IgD-negative memory B cell (primary cell): ENCODE measurements around the gene HOXD12. TPM values are rescaled to one million over a fixed set of nuclear protein-coding genes. Genes with fewer than 3 reads are reported as not detected.

ENCODE experiments used
- H3K27ac Mint-ChIP-seq, 3 donors: one replicate each; pipeline ENCODE4 v1.8.0; 2020 to 2022; ENCODE audit warnings: mild to moderate bottlenecking in 3 of 3, mixed read lengths in 3 of 3, moderate library complexity in 1 of 3
- H3K27me3 Mint-ChIP-seq: one replicate; pipeline ENCODE4 v1.8.0; 2021; ENCODE audit warnings: mixed read lengths
- H3K36me3 Mint-ChIP-seq: one replicate; pipeline ENCODE4 v1.8.0; 2020; ENCODE audit warnings: mild to moderate bottlenecking, mixed read lengths
- H3K4me1 Mint-ChIP-seq, 3 donors: one replicate each; pipeline ENCODE4 v1.8.0; 2020 to 2022; ENCODE audit warnings: mixed read lengths in 3 of 3, mild to moderate bottlenecking in 1 of 3
- H3K4me3 Mint-ChIP-seq, 4 donors: one replicate each; pipeline ENCODE4 v1.8.0; 2020 to 2022; ENCODE audit warnings: mild to moderate bottlenecking in 4 of 4, mixed read lengths in 4 of 4, moderate library complexity in 3 of 4
- H3K9me3 Mint-ChIP-seq, 3 donors: one replicate each; pipeline ENCODE4 v1.8.0; 2020 to 2021; ENCODE audit warnings: mixed read lengths in 3 of 3, mild to moderate bottlenecking in 1 of 3
- polyA plus RNA-seq: library from polyadenylated mRNA; unstranded; fragments of 300-500 nt; fragmentation: Illumina TruSeq; gene quantifications from one replicate; pipeline ENCODE4 v1.2.3, GENCODE V29; 2021

The HOXD12 gene
- polyA plus RNA-seq, 1 donor from 2014 or later, result not detected

DNA sequence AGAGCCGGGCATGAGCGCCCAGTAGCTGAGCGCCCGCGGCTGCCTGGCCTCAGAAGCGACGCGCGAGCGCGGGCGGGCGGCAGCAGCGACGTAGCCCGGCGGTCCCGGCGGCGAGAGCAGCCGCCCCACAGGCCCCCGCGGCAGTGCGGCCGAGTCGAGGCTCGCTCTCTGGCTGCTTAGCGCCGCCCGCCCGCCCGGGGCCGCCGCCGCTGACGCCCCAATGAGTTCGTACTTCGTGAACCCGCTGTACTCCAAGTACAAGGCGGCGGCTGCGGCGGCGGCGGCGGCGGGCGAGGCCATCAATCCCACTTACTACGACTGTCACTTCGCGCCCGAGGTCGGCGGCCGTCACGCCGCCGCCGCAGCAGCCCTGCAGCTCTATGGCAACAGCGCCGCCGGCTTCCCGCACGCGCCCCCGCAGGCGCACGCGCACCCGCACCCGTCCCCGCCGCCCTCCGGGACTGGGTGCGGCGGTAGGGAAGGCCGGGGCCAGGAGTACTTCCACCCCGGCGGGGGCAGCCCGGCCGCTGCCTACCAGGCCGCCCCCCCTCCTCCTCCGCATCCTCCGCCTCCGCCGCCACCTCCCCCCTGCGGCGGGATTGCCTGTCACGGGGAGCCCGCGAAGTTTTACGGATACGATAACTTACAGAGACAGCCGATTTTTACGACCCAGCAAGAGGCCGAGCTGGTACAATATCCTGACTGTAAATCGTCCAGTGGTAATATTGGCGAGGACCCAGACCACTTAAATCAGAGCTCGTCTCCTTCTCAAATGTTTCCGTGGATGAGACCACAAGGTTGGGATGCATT is 30.8 kb downstream of the HOXD12 start:
- Mint-ChIP-seq H3K27me3 (peaks cover 78% of the 10 kb centered on the region), H3K4me1 (peaks cover 7 to 19% (median 9%) of the 10 kb centered on the region in 3 donors), H3K27ac (peak overlapping the region; percentile 76 to 97 (median 90)), H3K4me3 (peak overlapping the region; percentile 16 to 82 (median 72)), H3K9me3 (peaks cover 0 to 5% (median 0%) of the 10 kb centered on the region in 3 donors), H3K36me3 (no peaks in the 10 kb centered on the region)

DNA sequence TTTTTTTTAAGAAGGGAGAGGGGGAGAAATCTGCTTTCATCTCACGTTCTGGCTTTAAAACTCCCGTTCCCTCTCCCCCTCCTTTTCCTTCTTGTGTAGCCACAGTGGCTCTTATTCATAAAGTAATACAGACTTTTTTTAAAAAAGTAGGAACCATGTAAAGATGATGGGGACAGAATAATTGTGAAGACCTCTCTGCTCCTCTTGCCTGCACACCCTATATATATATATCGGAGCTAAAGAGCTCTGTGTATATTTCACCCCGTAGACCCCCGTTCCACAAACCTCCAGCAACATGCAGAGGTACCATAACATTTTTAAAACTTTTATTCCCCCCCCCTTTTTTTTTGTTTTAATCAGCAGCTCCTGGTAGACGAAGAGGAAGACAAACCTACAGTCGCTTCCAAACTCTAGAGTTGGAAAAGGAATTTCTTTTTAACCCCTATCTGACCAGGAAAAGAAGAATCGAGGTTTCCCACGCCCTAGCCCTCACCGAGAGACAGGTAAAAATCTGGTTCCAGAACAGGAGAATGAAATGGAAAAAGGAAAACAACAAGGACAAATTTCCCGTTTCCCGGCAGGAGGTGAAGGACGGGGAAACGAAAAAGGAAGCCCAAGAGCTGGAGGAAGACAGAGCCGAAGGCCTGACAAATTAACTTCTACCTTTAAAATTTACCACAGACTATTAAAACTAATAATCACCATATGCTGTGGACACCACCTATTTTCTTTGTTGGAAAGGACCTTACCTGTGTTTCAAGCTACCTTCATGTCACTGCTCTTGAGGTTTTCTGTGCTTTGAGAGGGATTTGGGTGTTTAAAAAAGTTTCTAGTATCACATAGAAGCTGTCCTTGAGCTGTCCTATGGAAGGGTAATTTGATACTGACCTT is 31.6 kb downstream of the HOXD12 start:
- Mint-ChIP-seq H3K4me3 (peak overlapping the region; percentile 16 to 82 (median 72)), H3K27me3 (peaks cover 78% of the 10 kb centered on the region), H3K27ac (peak overlapping the region; percentile 76 to 97 (median 90)), H3K36me3 (no peaks in the 10 kb centered on the region), H3K9me3 (peaks cover 0 to 5% (median 0%) of the 10 kb centered on the region in 3 donors), H3K4me1 (peaks cover 12 to 21% (median 14%) of the 10 kb centered on the region in 3 donors)

DNA sequence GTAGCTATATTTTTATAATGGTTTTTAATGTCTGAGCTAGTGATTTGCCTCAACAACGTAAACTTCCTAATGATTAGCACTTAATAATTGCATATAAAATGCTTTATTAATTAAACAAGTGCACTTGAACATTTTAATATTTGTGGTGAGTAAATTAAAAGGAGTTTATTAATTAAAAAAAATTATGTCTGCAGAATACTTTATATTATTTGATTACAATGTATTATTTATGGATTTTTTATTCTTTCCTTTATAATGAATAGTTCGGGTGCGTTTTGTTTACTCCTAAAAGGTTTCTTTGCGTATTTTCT is 32.2 kb downstream of the HOXD12 start:
- no peaks in the 10 kb centered on the region for H3K36me3 Mint-ChIP-seq
- peaks cover 13 to 21% (median 15%) of the 10 kb centered on the region in 3 donors for H3K4me1 Mint-ChIP-seq
- H3K9me3 Mint-ChIP-seq, result peaks cover 0 to 5% (median 0%) of the 10 kb centered on the region in 3 donors
- H3K4me3 Mint-ChIP-seq, result peak overlapping the region in 2 of 4 donors; percentile 8 to 67
- H3K27me3 Mint-ChIP-seq, result peaks cover 76% of the 10 kb centered on the region
- peak overlapping the region; percentile 10 to 97 (median 76) for H3K27ac Mint-ChIP-seq

DNA sequence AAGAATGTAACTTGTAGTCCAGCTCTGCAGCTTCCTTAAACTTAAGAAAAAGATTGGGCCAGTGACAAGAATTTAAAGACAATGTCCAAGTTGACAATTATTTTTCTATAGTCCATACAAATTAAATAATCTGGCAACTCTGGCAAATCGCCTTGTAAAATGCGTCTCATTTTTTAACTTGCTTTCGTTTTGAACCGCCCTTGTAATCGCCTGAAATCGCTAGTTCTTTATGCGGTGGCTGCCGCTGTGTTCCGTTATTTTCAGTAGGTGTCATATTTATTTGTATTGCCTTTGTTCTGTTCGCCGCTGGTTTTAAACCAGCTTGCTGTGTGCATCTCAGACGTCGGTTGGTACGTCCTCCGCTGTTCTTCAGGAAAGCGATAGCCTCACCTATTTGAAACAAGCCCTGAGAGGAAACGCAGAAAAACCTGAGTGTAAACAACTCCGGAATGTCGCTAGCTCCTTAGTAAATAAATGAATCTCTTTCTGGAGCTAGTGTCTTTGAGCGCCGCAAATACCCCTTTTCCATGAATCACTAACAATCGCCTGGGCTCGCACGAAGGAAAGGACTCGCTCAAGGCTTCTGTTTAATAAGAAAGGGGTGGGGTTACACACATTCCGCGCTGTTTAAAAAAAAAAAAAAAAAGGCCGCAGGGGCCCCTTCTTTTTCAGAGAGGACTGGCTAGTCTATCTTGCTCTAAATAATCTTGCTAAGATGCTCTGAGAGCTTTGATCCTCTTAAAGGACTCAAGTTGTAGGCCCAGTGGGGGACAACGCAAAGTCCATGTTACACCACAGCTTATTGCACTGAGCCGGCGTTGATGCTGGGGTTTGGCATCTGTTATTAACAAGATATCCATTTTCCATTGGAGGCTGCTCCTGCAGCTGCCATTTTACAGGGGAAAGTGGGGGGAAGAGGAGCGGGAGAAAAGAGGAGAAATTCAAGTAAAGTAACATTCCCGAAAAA is 32.9 kb downstream of the HOXD12 start:
- H3K27ac Mint-ChIP-seq, result peak overlapping the region; percentile 64 to 97 (median 76)
- H3K27me3 Mint-ChIP-seq, result peaks cover 76% of the 10 kb centered on the region
- H3K9me3 Mint-ChIP-seq, result peaks cover 0 to 9% (median 0%) of the 10 kb centered on the region in 3 donors
- H3K36me3 Mint-ChIP-seq, result no peaks in the 10 kb centered on the region
- peaks cover 13 to 16% (median 16%) of the 10 kb centered on the region in 3 donors for H3K4me1 Mint-ChIP-seq
- H3K4me3 Mint-ChIP-seq, result peak overlapping the region; percentile 13 to 82 (median 74)

DNA sequence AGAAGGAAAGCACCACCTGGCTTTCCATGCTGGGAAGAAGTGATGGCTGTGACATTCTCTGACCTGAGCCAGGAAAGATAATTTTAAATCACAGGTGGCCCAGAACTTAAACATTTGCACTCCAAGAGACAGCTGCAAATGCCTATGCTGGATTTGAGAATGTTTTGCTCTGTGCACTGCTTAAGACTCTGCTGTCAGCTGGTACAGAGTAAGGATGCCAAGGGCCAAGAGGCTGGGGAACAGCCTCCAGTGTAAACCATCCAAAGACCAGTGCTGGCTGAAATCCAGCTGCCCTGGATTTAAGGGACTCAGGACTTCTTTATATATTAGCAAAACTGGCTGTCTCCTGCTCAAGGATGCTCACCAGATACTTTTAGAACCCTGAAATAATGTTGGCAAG is 33.8 kb downstream of the HOXD12 start:
- Mint-ChIP-seq H3K4me1 (peaks cover 13 to 18% (median 13%) of the 10 kb centered on the region in 3 donors), H3K36me3 (peaks cover 1% of the 10 kb centered on the region), H3K9me3 (peaks cover 0 to 9% (median 2%) of the 10 kb centered on the region in 3 donors), H3K27ac (peak overlapping the region in 1 of 3 donors; percentile 76), H3K4me3 (peak overlapping the region in 1 of 4 donors; percentile 28), H3K27me3 (peaks cover 77% of the 10 kb centered on the region)

DNA sequence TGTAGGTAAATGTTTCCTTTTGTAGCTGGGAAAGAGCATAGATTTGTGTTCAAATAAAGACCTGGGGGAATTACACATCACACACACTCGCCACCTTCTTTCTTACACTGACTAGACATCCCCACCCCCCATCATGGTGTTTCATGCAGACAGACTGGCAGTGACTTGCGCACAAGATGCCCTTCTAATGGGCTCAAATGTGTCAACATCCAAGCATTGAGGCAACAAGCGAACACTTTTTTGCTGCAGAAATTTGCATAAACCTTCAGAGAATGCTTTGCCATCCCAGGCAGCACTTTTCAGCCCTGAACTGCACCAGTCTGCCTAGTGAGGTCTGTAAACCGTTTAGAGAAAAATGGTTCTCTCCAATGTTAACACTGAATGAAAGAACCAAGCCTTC is 34.4 kb downstream of the HOXD12 start:
- Mint-ChIP-seq H3K27me3 (peaks cover 76% of the 10 kb centered on the region), H3K9me3 (peaks cover 0 to 9% (median 5%) of the 10 kb centered on the region in 3 donors), H3K27ac (peak overlapping the region in 1 of 3 donors; percentile 76), H3K4me1 (peaks cover 13 to 24% (median 16%) of the 10 kb centered on the region in 3 donors), H3K4me3 (peak overlapping the region in 1 of 4 donors; percentile 13), H3K36me3 (peaks cover 1% of the 10 kb centered on the region)

DNA sequence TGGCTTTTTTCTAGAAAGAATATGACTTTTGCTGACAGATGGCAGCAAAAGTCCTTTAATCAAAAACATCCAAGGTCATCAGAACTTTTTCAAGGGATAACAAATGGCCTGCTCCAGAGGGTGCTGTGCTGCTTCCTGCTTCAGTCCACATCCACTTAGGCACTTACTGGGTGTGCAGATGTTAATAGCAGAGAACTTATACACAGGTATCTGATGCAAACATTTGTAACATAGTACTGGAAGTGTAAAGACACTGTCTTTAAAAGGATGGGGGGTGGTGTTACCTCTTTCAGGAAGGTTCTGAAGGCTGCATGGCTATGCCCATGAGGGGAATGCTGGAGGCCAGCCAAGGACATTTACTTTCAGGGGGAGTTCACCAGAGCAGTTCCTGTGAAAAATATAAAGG is 35.4 kb downstream of the HOXD12 start:
- H3K4me3 Mint-ChIP-seq, result peak overlapping the region in 2 of 4 donors; percentile 47 to 73
- H3K27me3 Mint-ChIP-seq, result peaks cover 78% of the 10 kb centered on the region
- peaks cover 0 to 15% (median 5%) of the 10 kb centered on the region in 3 donors for H3K9me3 Mint-ChIP-seq
- H3K36me3 Mint-ChIP-seq, result peaks cover 1% of the 10 kb centered on the region
- H3K27ac Mint-ChIP-seq, result peak overlapping the region in 1 of 3 donors; percentile 76
- peaks cover 15 to 28% (median 20%) of the 10 kb centered on the region in 3 donors for H3K4me1 Mint-ChIP-seq

DNA sequence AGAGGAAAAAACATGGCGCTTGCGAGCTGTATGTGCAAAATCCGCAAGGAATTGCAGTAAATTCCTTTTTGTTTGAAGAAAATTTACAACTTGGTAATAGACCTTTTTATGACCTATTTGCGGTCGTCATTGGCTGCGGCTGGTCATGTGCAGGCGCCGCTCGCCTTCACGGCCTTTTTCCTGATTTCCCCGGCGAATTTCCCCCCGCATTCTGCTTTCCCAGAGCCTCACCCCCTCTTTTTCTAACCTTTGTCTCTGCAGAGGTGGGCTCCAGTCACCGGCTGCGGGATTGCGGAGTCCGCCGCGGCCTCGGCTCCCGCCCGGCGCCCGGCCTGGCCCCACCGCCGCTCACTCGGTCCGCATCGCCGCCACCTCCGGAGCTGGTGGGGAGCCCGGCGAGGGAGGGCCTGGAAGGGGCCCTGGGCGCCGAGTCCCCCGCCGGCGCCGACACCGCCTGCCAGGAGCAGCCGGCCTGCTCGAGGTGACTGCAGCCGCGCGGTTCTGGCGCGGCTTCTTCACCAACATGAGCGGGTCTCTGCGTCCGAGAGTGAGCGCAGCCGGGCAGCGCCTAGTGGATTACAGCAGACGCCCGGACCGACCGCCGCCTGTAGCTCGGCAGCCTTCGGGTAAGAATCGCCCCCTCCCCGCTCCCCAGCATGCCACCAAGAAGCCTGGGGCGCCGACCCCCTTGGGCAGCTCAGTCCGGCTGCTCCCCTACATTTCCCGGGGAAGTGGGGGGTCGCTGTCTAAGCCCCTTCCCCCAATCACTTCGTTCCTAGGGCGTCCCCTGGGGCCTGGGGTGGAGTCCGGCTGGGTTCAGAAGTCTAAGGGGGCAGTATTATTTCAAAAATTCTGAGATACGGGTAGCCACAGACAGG is 37.0 kb downstream of the HOXD12 start:
- peak overlapping the region in 3 of 4 donors; percentile 17 to 83 (median 79) for H3K4me3 Mint-ChIP-seq
- H3K27me3 Mint-ChIP-seq, result peaks cover 76% of the 10 kb centered on the region
- H3K4me1 Mint-ChIP-seq, result peaks cover 22 to 24% (median 22%) of the 10 kb centered on the region in 3 donors
- peaks cover 0 to 15% (median 5%) of the 10 kb centered on the region in 3 donors for H3K9me3 Mint-ChIP-seq
- H3K27ac Mint-ChIP-seq, result peak overlapping the region in 2 of 3 donors; percentile 57 to 76
- peaks cover 4% of the 10 kb centered on the region for H3K36me3 Mint-ChIP-seq

DNA sequence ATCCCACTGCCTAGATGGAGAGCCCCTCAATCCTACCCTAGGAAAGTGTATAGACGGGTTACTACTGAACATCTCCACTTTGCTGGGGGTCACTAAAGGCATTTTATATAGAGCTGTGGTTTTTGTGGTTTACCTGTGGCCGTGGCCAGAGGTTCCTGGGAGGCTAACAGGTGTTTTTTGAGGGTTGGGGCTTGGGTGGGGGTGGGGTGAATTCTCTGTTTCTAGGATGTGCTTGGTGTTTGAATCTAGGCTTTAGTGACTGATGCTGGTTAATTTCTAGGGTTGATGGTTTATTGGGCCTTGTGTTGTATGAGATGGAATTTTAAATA is 37.6 kb downstream of the HOXD12 start:
- H3K27ac Mint-ChIP-seq, result peak overlapping the region; percentile 39 to 57 (median 47)
- peaks cover 4% of the 10 kb centered on the region for H3K36me3 Mint-ChIP-seq
- peaks cover 72% of the 10 kb centered on the region for H3K27me3 Mint-ChIP-seq
- peaks cover 0 to 16% (median 5%) of the 10 kb centered on the region in 3 donors for H3K9me3 Mint-ChIP-seq
- peak overlapping the region in 3 of 4 donors; percentile 17 to 72 (median 63) for H3K4me3 Mint-ChIP-seq
- H3K4me1 Mint-ChIP-seq, result peaks cover 21 to 22% (median 22%) of the 10 kb centered on the region in 3 donors

DNA sequence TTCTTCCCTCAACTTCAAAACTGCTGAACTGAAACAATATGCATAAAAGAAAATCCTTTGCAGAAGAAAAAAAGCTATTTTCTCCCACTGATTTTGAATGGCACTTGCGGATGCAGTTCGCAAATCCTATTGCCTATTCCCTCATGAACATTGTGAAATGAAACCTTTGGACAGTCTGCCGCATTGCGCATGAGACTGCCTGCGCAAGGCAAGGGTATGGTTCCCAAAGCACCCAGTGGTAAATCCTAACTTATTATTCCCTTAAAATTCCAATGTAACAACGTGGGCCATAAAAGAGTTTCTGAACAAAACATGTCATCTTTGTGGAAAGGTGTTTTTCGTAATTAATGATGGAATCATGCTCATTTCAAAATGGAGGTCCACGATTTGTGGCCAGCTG is 38.3 kb downstream of the HOXD12 start:
- Mint-ChIP-seq H3K27me3 (peaks cover 66% of the 10 kb centered on the region), H3K27ac (peak overlapping the region in 2 of 3 donors; percentile 47 to 88), H3K9me3 (peaks cover 0 to 14% (median 5%) of the 10 kb centered on the region in 3 donors), H3K4me1 (peaks cover 18 to 19% (median 18%) of the 10 kb centered on the region in 3 donors), H3K36me3 (peaks cover 4% of the 10 kb centered on the region), H3K4me3 (peak overlapping the region in 1 of 4 donors; percentile 17)

DNA sequence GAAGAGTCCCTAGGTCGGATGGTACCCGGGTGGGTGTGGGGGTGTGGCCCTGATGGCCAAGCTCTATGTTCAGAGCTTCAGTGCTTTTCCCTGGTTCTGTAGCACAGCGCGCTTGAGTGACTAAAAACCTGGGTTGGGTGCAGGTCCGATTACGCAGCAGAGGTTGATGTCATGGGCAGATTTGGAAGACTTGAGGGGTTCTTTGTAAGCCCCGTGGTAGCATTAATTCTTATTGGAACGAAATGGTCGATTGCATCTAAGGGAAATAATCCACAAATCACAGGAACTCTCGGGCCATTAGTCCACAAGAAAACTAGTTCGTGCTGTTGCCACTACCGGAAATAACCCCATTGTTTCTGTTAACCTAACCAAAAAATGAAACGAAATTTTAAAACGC is 38.9 kb downstream of the HOXD12 start:
- Mint-ChIP-seq H3K27ac (peak overlapping the region; percentile 20 to 88 (median 73)), H3K4me3 (peak overlapping the region in 2 of 4 donors; percentile 17 to 27), H3K4me1 (peaks cover 18 to 19% (median 18%) of the 10 kb centered on the region in 3 donors), H3K36me3 (peaks cover 4% of the 10 kb centered on the region), H3K27me3 (peaks cover 62% of the 10 kb centered on the region), H3K9me3 (peaks cover 0 to 14% (median 5%) of the 10 kb centered on the region in 3 donors)

DNA sequence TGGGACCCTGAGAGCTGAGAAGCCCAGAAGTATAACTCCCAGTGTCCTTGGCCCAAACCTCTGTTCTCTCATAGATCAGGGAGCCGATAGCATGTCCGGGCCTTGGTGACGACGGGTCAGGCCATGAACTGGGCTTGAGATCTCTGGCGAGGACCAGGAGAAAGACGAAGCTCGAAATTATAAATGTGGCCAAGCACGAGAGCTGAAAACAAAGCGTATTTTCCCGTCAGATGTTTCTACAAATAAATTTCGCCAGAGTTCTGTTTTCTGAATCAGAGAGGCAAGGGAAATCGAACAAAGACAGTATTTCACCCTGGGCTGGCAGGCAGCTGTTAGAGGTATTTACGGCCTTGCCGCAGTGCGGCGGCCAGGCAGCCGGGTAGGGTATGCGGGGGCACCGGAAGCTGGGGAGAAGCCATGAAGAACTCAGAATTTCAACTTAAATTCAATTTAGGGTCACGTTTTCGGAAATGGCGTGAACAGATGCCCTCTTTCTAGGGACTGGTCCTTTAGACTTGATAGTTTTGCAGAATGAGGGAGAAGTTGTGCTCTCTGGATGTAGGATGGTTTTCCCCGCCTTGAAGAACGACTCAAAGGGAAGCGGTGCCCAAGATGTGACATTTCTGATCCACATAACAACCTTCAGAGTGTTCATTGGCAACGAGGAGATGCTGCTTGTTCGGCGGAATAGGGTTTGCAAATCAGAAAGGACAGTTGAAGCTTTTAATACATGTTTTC is 39.5 kb downstream of the HOXD12 start:
- H3K9me3 Mint-ChIP-seq, result peaks cover 0 to 16% (median 5%) of the 10 kb centered on the region in 3 donors
- peaks cover 6% of the 10 kb centered on the region for H3K36me3 Mint-ChIP-seq
- H3K27ac Mint-ChIP-seq, result peak overlapping the region; percentile 20 to 85 (median 73)
- peaks cover 18 to 19% (median 18%) of the 10 kb centered on the region in 3 donors for H3K4me1 Mint-ChIP-seq
- peaks cover 61% of the 10 kb centered on the region for H3K27me3 Mint-ChIP-seq
- peak overlapping the region; percentile 17 to 87 (median 50) for H3K4me3 Mint-ChIP-seq
